GM19238 (cell line): ENCODE measurements around the gene MAGEB3.

Source experiments
- DNase-seq: peaks from one replicate; pipeline ENCODE4 v3.0.0; 2011; ENCODE audit warnings: low spot score; ENCODE audit not compliant: insufficient read length

The MAGEB3 gene

GRCh38 chrX:30278365-30278764 is 47.9 kb downstream of the MAGEB3 start:
- no peak for DNase-seq

DNA sequence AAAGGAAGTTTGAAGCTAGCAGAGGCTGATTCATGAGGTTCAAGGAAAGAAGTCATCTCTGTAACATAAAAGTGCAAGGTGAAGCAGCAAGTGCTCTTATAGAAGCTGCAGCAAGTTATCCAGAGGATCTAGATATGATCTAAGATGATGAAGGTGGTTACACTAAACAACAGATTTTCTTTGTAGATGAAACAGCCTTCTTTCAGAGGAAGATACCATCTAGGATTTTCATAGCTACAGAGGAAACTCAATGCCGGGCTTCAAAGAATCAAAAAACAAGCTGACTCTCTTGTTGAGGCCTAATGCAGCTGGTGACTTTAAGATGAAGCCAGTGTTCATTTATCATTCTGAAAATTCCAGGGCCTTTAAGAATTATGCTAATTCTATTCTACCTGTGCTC is 50.0 kb downstream of the MAGEB3 start:
- DNase-seq, result no peak

DNA sequence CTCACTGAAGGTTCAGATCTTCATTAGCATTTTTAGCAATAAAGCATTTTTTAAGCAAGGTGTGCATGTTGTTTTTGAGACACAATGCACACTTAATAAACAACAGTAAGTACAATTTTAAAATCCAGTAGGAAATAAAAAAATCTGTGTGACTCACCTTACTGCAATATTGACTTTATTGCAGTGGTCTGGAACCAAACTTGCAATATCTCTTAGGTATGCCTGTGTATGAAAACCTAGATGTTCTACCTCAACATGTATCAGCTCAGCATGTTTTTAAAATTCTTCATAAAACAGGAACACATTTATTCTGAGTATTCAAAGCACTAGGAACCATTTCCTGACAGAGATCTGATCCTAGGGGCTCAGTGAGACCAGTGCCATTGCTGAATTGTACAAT is 52.1 kb downstream of the MAGEB3 start:
- no peak for DNase-seq

- no peak for DNase-seq
Observed at GRCh38 chrX:30283456-30284200, 53.2 kb downstream of the MAGEB3 start.
